HepG2 (cell line): ENCODE data around the gene PCYOX1L. TPM values are rescaled to one million over a fixed set of nuclear protein-coding genes. Genes with fewer than 3 reads are reported as not detected.
A peak's percentile ranks its signal among the peaks of the same experiment; 100 is the strongest.

Source experiments
- CEBPG ChIP-seq: IDR thresholded peaks from 2 replicates; pipeline ENCODE4 v1.6.1; 2016
- EP300 ChIP-seq, 3 experiments: sonication (generic) in 1 of 3; formaldehyde crosslinking in 1 of 3; IDR thresholded peaks; 2 replicates each; pipeline versions ENCODE4 v1.5.1 to v1.6.1; 2011 to 2020; ENCODE audit warnings: low read depth in 2 of 3, low read length in 2 of 3, borderline replicate concordance in 1 of 3, improper control_type of control experiment in 1 of 3, mild to moderate bottlenecking in 1 of 3, missing genetic modification reagents in 1 of 3, moderate library complexity in 1 of 3
- ETV6 ChIP-seq: sonication (generic); formaldehyde crosslinking; conservative IDR thresholded peaks from 2 replicates; pipeline ENCODE4 v1.4.0; 2020; ENCODE audit warnings: missing genetic modification reagents
- FLYWCH1 ChIP-seq: sonication (generic); formaldehyde crosslinking; IDR thresholded peaks from 2 replicates; pipeline ENCODE4 v1.8.1; 2023; ENCODE audit warnings: mild to moderate bottlenecking, missing genetic modification reagents
- FOXC1 ChIP-seq: sonication (generic); formaldehyde crosslinking; IDR thresholded peaks from 2 replicates; pipeline ENCODE4 v1.8.0; 2022; ENCODE audit warnings: mild to moderate bottlenecking, missing genetic modification reagents, borderline replicate concordance
- HIC2 ChIP-seq: sonication (generic); formaldehyde crosslinking; IDR thresholded peaks from 2 replicates; pipeline ENCODE4 v1.9.0; 2022; ENCODE audit warnings: low read depth, missing genetic modification reagents
- HIVEP1 ChIP-seq: sonication (generic); formaldehyde crosslinking; IDR thresholded peaks from 2 replicates; pipeline ENCODE4 v1.4.0; 2020; ENCODE audit warnings: mild to moderate bottlenecking, missing genetic modification reagents
- MYC ChIP-seq: sonication (generic); formaldehyde crosslinking; IDR thresholded peaks from 2 replicates; pipeline ENCODE4 v1.9.0; 2021; ENCODE audit warnings: missing genetic modification reagents, borderline replicate concordance
- RFX3 ChIP-seq: IDR thresholded peaks from 2 replicates; pipeline ENCODE4 v1.6.1; 2016; ENCODE audit warnings: missing biosample characterization, missing genetic modification reagents
- SALL1 ChIP-seq: sonication (generic); formaldehyde crosslinking; IDR thresholded peaks from 2 replicates; pipeline ENCODE4 v1.8.0; 2022; ENCODE audit warnings: mild to moderate bottlenecking, missing genetic modification reagents
- TGIF2 ChIP-seq: IDR thresholded peaks from 2 replicates; pipeline ENCODE4 v1.6.1; 2016; ENCODE audit warnings: control low read depth, missing compliant biosample characterization
- TRIM24 ChIP-seq: sonication (generic); formaldehyde crosslinking; IDR thresholded peaks from 2 replicates; pipeline ENCODE4 v1.8.0; 2022; ENCODE audit warnings: mild to moderate bottlenecking, missing genetic modification reagents
- ZC3H13 ChIP-seq: sonication (generic); formaldehyde crosslinking; IDR thresholded peaks from 2 replicates; pipeline ENCODE4 v1.8.1; 2023; ENCODE audit warnings: mild to moderate bottlenecking, missing genetic modification reagents, moderate library complexity
- ZHX2 ChIP-seq, 2 experiments: sonication (generic) in 1 of 2; formaldehyde crosslinking in 1 of 2; IDR thresholded peaks; 2 replicates each; pipeline versions ENCODE4 v1.6.1 to v1.9.0; 2014 to 2022; ENCODE audit warnings: antibody characterized with exemption in 1 of 2, borderline replicate concordance in 1 of 2, inconsistent platforms in 1 of 2, low read depth in 1 of 2, missing genetic modification reagents in 1 of 2
- ZNF124 ChIP-seq: sonication (generic); formaldehyde crosslinking; IDR thresholded peaks from 2 replicates; pipeline ENCODE4 v1.4.0; 2020; ENCODE audit warnings: missing genetic modification reagents
- ZNF777 ChIP-seq: sonication (generic); formaldehyde crosslinking; IDR thresholded peaks from 2 replicates; pipeline ENCODE4 v1.4.0; 2020; ENCODE audit warnings: missing genetic modification reagents
- ZNF850 ChIP-seq: sonication (generic); formaldehyde crosslinking; conservative IDR thresholded peaks from 2 replicates; pipeline ENCODE4 v1.9.0; 2021; ENCODE audit warnings: mild to moderate bottlenecking, missing genetic modification reagents
- polyA plus RNA-seq, 8 experiments: library from polyadenylated mRNA; depleted of rRNA in 3 of 8; stranded (reverse) in 7 of 8; unstranded in 1 of 8; fragments of >200 nt; fragmentation: Illumina TruSeq in 4 of 8; extraction: Trizol in 4 of 8; gene quantifications; 2 replicates each; pipeline versions ENCODE4 v1.2.1 to v1.2.3, GENCODE V29; 2011 to 2016; ENCODE audit warnings: low read depth in 4 of 8, missing spikeins in 1 of 8, mixed read lengths in 1 of 8; ENCODE audit not compliant: insufficient read depth in 1 of 8
- total RNA-seq, 5 experiments: library from RNA; depleted of rRNA; stranded (reverse); fragments of >200 nt; fragmentation: Illumina TruSeq; extraction: Trizol; gene quantifications; 2 replicates each; pipeline ENCODE4 v1.2.3, GENCODE V29; 2016; ENCODE audit warnings: low read depth in 1 of 5
- TF ChIP-seq, protein P1 (sequence below): sonication (generic); formaldehyde crosslinking; IDR thresholded peaks from 2 replicates; pipeline ENCODE4 v1.5.1; 2020; ENCODE audit warnings: missing genetic modification reagents, mild to moderate bottlenecking, borderline replicate concordance
- TF ChIP-seq, protein P2 (sequence below): sonication (generic); formaldehyde crosslinking; IDR thresholded peaks from 2 replicates; pipeline ENCODE4 v1.4.0; 2020; ENCODE audit warnings: mild to moderate bottlenecking, missing genetic modification reagents

The PCYOX1L gene
- total and polyA plus RNA-seq, 2 of the 13 experiments (the other 11 are each of a cell fraction or from before 2014, with no cell fraction given) = 1.00 to 3.7 TPM

DNA sequence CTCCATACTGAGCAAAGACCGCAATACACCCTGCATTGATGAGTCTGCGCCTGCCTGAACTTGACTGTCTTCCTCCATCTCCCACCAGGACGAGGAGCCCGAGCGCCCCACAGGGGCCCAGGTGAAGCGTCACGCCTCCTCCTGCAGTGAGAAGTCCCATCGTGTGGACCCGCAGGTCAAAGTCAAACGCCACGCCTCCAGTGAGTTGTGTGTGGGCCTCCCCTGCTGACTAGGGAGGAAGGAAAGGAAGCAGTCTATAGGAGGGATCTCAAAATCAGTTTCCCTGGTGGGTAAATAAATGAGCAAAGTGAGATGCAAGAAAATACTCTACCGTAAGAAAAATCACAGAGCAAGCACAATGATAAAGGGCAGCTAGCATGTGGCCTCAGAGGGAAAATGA is 35.3 kb upstream of the PCYOX1L start (continued):
- TF ChIP-seq HIC2 (CRISPR knock-in tag) (no peak), ETV6 (CRISPR knock-in tag) (no peak), RFX3 (CRISPR knock-in tag) (no peak), EP300 (IDR thresholded peaks at IDR 0.05; ENCODE audit: low read depth in 2 of 2, low read length in 2 of 2) (peak in 1 of 2 experiments; percentile 75; a peak in 2 of 4 replicates), EP300 (CRISPR knock-in tag; IDR thresholded peaks at IDR 0.05; ENCODE audit: borderline replicate concordance) (no peak), ZHX2 (IDR thresholded peaks at IDR 0.05; ENCODE audit: low read depth) (no peak), ZHX2 (CRISPR knock-in tag; IDR thresholded peaks at IDR 0.05; ENCODE audit: borderline replicate concordance) (no peak), CEBPG (0 out of 2 replicates have a peak, but pooled peaks have one; percentile 17), ZNF777 (CRISPR knock-in tag) (no peak), MYC (peak; percentile 54; the same call in 1 of the 2 replicates), ZC3H13 (no peak), ZNF850 (no peak), TRIM24 (no peak), FOXC1 (CRISPR knock-in tag) (no peak), HIVEP1 (CRISPR knock-in tag) (no peak), ZNF124 (no peak), TGIF2 (CRISPR knock-in tag) (no peak), SALL1 (CRISPR knock-in tag) (peak; percentile 84; the same call in 1 of the 2 replicates), FLYWCH1 (CRISPR knock-in tag) (no peak)
- TF ChIP-seq, protein P1, sequence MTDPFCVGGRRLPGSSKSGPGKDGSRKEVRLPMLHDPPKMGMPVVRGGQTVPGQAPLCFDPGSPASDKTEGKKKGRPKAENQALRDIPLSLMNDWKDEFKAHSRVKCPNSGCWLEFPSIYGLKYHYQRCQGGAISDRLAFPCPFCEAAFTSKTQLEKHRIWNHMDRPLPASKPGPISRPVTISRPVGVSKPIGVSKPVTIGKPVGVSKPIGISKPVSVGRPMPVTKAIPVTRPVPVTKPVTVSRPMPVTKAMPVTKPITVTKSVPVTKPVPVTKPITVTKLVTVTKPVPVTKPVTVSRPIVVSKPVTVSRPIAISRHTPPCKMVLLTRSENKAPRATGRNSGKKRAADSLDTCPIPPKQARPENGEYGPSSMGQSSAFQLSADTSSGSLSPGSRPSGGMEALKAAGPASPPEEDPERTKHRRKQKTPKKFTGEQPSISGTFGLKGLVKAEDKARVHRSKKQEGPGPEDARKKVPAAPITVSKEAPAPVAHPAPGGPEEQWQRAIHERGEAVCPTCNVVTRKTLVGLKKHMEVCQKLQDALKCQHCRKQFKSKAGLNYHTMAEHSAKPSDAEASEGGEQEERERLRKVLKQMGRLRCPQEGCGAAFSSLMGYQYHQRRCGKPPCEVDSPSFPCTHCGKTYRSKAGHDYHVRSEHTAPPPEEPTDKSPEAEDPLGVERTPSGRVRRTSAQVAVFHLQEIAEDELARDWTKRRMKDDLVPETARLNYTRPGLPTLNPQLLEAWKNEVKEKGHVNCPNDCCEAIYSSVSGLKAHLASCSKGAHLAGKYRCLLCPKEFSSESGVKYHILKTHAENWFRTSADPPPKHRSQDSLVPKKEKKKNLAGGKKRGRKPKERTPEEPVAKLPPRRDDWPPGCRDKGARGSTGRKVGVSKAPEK (CRISPR knock-in tag) = no peak
- TF ChIP-seq, protein P2, sequence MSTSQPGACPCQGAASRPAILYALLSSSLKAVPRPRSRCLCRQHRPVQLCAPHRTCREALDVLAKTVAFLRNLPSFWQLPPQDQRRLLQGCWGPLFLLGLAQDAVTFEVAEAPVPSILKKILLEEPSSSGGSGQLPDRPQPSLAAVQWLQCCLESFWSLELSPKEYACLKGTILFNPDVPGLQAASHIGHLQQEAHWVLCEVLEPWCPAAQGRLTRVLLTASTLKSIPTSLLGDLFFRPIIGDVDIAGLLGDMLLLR (CRISPR knock-in tag) = no peak
